OCI-LY1 (cell line): ENCODE results near the gene SCN8A.

Experiments
- CTCF ChIP-seq: fragments of 200-600 bp; sonication (generic), shearing (Covaris generic); IDR thresholded peaks from 2 replicates; pipeline ENCODE4 v1.5.1; 2017; ENCODE audit warnings: mild to moderate bottlenecking, antibody characterized with exemption, low read length, moderate library complexity, mixed read lengths
- EZH2 ChIP-seq: fragments of 200-600 bp; sonication (generic), shearing (Covaris generic); IDR thresholded peaks from 2 replicates; pipeline ENCODE4 v1.8.0; 2017; ENCODE audit warnings: borderline replicate concordance, mixed run types, mild to moderate bottlenecking, antibody characterized with exemption, low read length, moderate library complexity, mixed read lengths

- no peak for TF ChIP-seq CTCF
- TF ChIP-seq EZH2 = no peak
These were observed 70.8 kb downstream of the SCN8A start for GRCh38 chr12:51661836-51662235.
